GM18498 (cell line): ENCODE data around the gene AMZ1.
"Not testable (repeated sequence)": the region's sequence is repeated elsewhere in the genome, so short reads cannot be mapped to it uniquely, and the experiment has no call there.

Source experiments
- ATAC-seq: cut with Tn5 transposase; IDR thresholded peaks from one replicate; pipeline ENCODE4 v1.9.1; 2021; ENCODE audit warnings: mild to moderate bottlenecking, moderate library complexity; ENCODE audit not compliant: unreplicated experiment

AMZ1 gene

GRCh38 chr7:2709553-2710285 is 21.7 kb downstream of the AMZ1 start:
- ATAC-seq = peak; percentile 79

DNA sequence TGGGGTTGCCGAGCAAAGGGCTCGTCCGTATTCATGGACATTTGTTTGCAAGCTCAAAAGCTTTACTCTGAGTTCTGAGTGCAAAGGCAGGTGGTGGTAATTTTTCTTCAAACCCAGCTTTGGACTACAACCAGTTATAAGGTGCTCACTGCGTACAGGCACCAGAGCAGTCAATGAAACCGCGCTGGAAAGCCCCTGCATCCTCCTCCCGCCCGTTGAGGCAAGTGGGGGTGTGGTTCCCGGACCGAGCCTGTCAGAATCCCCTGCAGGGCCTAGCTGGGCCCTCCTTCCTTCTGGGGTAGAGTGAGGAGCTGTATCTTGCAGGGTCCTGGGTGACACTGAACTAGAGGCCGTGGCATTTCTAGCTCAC is 22.3 kb downstream of the AMZ1 start:
- peak; percentile 35 for ATAC-seq

- ATAC-seq = peak; percentile 35
These were observed 23.0 kb downstream of the AMZ1 start for GRCh38 chr7:2710901-2711551.

- no peak for ATAC-seq
These were observed 24.1 kb downstream of the AMZ1 start for GRCh38 chr7:2711895-2712675.

DNA sequence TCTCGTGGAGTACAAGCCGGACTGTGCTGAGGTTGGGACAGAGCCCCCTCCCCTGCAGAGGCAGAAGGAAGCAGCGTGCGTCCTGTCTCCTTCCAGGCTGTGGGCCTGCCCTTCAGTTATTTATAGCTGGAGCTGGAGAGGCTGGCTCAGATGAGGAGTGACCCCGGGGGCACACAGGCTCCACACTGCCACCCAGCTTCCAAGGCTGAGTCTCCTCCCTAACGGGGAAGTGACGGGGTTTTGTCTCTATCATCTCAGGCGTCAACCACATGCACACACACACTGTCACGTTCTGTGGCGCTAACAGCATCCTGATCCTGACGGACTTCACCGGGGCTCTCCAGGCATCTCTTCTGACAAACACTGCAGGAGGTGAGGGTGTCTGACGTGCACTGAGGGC is 25.4 kb downstream of the AMZ1 start:
- ATAC-seq = no peak

DNA sequence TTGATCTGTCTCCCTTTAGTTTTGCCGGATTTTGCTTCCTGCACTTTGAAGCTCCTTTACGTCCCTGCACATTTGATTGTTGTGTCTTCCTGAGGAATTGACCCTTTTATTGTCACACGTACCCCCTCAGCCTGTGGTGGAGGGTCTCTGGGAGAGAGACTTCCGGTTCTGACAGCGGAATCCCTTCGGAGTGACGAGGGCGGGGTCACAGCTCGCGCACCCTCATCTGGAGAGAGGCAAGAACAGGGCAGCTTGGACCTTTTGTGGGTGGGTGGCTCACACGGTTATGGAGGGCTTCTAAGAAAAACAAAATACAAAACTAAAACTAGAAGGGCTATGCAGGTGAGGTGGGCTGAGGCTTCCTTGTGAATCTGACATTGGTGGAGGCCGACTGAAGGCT is 26.0 kb downstream of the AMZ1 start:
- ATAC-seq = no peak

DNA sequence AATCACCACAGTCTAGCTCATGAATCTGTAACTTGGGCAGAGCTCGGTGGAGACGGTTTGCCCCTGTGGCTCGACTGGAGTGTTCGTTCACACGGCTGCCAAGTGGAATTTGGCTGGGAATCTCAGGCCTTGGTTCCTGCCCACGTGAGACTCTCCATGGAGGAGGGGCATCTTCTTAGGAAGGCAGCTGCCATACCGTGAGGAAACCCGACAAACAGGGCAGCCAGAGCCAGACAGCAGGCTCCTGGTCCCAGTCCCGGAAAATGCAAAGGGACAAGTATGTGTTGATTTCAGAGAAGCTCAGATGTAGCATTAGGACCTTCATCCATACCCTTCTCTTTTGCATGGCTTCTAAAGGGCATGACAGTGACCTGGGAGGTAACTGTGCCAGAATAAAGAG is 26.6 kb downstream of the AMZ1 start:
- no peak for ATAC-seq

- ATAC-seq = no peak
These were observed 27.6 kb downstream of the AMZ1 start for GRCh38 chr7:2715341-2716231.

GRCh38 chr7:2716488-2716887 is 28.5 kb downstream of the AMZ1 start:
- ATAC-seq = no peak

DNA sequence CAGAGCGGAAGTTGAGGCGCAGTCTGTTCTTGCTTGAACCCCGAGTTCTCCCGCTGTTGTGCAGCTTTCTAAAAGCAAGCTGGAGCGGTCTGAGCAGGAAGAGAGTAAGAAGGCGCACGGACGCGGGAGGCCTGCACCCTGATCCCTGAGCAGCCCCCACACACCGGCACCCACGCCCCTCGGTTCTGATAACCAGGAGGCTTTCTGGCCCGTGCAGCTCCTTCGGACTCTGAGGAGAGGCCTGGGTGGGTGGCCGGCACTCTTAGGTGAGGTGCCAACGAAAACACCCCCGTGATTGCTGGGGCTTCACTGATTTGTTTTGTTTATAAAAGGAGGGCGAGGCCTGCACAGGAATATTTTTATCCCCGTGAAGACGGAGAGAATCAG is 28.9 kb downstream of the AMZ1 start:
- no peak for ATAC-seq

DNA sequence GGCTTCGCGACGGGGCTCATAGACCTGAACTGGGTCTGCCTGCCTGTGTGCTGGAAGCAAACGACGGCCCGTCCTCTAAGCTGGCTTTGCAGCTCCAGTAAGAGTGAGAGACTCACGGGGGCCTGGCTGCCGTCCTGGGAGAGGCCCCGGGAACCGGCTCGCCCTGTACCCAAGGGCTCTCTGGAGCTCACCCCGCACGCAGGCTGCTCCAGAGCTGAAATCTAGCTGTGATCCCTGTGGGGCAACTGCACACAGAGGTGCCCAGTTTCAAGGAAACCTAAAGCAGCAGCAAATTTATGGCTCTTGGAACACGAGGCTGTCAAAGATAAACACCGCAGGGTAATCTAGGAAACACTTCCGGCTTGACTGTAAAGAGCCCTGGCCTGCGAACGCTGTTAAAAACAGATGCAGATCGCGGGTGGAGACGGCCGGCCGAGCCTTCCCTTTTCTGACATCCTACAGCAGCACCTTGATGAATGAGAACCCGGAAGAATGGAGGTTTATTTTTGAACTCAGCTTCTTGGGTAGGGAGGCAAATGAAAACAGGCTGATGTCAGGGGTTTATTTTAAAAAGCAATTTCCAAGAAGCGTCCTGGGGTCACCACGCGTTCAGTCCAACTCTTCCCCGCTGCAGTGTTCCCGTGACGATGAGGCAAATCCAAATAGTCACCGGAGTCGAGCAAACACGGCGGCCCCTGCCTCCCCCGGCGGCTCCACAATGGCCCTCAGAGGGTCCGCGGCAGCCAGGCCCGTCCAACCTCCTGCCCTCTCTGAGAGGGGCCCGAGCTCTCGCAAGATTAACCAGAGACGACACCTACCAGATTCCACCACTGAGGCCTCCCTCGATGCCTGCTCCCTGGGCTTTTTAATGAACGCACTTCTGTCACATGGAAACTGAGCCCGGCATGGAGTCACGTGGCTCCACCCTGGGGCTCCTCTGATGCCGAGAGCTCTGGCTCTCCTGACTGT is 29.6 kb downstream of the AMZ1 start:
- ATAC-seq = no peak

DNA sequence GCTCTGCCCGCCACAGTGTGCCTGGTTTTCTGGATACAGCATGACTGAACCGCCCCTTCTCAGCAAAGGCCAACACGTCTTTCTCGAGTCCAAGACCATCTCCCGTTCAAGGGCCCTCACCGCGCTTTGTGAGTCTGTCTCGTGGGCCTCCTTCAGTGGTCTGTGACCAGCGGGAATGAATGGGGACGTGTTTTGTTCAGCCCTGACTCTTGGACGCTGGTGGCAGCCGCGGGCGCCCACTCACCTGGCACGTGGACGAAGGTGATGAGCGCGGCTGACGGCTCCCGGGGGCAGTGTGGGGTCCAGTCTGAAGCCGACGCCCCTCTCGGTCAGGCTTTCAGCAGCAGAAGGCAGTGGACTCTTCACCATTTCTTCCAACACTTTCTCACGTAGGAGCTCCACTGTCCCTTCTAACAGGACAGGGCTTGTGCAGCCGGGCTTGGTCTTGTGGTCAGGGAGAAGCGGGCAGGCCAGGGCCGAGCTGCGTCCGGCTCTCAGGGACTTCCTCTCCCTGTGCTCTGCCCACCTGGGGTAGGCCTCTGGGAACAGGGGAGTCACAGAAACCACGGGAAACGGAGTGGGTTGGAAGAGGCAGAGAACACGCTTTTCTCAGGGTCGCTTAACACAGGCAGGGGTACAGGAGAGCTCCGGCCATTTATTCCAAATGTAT is 30.4 kb downstream of the AMZ1 start:
- ATAC-seq = no peak

DNA sequence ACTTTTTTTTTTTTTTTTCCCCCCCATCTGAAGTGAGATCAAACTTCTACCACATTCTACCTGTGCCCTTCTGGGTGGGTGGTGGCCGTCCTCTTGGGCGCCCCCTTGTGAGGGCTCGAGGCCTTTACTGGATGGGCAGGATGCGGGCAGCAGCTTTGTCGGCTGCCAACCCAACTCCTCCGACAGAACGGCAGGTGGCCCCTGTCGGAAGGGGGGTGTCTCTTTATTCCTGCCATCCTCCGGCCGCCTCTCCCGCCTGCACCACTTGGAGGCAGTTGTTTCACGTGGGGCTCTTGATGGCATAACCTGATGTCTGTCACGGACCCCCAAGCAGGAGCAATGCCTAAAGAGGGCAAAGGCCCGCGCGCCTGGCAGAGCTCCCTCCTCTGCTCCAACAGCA is 31.0 kb downstream of the AMZ1 start:
- ATAC-seq = no peak

DNA sequence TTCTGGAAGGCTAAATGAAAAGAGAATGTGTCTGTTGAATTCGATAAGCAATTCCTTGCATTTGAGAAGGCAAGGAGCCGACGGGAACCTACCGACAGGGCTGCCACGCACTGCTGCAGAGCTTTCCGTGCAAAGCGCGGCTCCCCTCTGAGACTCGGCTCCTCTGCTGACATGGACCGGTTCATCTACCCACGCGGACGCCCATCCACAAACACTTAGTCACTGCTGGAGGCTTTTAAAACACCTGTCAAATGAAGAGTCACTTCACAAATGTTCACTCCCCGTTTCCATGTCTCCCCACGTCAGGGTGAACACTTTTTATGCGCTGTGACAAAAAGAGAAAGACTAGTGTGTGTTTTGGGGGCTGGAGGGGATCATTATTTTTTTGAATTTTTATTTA is 32.0 kb downstream of the AMZ1 start:
- ATAC-seq = no peak

DNA sequence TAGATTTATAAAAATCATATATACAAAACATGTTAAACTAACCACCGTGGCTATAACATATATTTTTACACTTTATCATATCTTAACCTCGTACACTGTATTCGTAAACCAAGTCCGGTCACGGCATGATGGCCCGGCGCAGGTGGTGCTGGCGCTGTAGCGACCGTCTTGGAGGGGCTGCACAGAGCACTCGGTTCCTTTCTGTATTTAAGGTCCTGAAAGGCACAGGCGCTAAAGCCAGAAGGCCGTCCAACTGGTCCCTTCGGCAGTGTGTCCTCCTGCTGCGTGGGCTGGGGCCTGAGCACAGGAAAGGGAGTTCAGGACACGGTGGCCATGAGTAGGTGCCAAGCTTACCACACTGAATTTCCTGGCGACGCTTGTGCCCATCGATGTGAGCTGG is 33.8 kb downstream of the AMZ1 start:
- no peak for ATAC-seq

- ATAC-seq = no peak
These were observed 34.6 kb downstream of the AMZ1 start for GRCh38 chr7:2722591-2722990.

GRCh38 chr7:2723138-2723850 is 35.3 kb downstream of the AMZ1 start:
- ATAC-seq = no peak

- ATAC-seq = not testable (repeated sequence)
These were observed 36.0 kb downstream of the AMZ1 start for GRCh38 chr7:2724036-2724435.
